ENCODE measurements around the gene DBNDD1.
"Not testable (repeated sequence)": the region's sequence is repeated elsewhere in the genome, so short reads cannot be mapped to it uniquely, and the experiment has no call there.

The DBNDD1 gene

DNA sequence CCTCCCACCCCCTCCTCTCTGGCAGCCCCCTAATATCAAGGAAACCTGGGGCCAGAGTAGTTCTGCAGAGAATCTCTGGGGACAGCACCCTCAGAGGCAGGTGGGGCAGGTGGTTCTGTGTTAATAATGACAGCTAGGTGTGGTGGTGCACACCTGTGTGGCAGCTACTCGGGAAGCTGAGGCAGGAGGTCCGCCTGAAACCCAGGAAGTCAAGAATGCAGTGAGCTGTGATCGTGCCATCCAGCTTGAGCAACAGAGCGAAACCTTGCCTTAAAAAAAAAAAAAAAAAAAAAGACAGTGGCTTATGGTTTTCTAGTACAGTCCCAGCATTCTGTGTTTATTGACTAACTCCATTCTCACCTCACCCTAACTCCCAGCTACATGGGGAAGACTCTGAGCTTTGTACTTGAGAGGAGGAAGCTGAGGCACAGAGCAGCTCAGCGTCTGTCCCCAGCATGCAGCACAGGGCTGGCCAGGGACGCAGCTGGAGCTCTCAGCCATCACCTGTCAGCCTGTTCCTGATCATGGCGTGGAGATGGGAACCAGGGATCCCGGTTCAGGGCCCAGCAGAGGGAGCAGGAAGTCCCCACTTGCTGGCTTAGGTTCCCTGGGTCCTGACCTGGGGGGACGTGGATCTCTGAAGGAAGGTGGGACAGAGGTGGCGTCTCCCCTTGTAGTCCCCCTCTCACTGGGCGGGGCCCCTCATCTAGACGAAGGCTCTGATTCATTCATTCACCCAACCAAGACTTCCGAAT is 6.1 kb downstream of the DBNDD1 start:
- no peak for ATAC-seq (replicated peaks)
- Mint-ChIP-seq H3K27ac (no peak overlapping the region), H3K36me3 (ENCODE audit: insufficient read depth) (no peaks in the 10 kb centered on the region), H3K4me1 (ENCODE audit: low read depth in 2 of 2) (peaks cover 16 to 17% of the 10 kb centered on the region in 2 donors), H3K9me3 (no peaks in the 10 kb centered on the region), H3K27me3 (peaks cover 12 to 38% of the 10 kb centered on the region in 2 donors), H3K4me3 (no peak overlapping the region)
- no peak for DNase-seq

DNA sequence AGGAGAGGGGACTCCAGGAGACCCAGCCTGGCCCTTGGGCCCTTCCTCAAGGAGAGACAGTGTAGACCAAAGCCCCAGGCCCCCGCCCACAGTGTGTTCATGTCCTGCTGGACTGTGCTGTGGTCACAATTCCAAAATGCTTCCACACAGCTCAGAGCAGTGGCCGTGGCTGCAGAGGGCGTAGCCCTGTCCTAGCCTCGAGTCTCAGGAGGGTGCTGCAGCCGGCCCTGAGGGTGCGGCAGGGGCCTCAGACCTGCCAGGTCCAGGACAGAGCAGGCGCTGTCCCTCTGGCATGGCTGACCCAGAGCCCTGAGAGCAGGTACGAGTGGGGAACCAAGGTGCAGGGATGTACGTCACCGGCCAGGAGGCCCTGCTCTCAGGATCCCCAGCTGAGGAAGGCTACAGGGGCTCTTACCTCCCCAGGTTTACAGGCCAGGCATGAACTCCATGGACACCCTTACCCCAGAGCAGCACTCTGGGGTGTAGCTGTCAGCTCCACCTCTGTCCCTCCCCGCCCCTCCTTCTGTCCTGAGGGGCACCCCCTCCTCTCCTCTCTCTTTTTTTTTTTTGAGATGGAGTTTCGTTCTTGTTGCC is 7.3 kb downstream of the DBNDD1 start:
- Mint-ChIP-seq H3K27me3 (peaks cover 12 to 30% of the 10 kb centered on the region in 2 donors), H3K4me3 (no peak overlapping the region), H3K36me3 (ENCODE audit: insufficient read depth) (no peaks in the 10 kb centered on the region), H3K27ac (no peak overlapping the region), H3K4me1 (ENCODE audit: low read depth in 2 of 2) (peaks cover 16 to 17% of the 10 kb centered on the region in 2 donors), H3K9me3 (no peaks in the 10 kb centered on the region)
- no peak for ATAC-seq (replicated peaks)
- DNase-seq, result no peak

DNA sequence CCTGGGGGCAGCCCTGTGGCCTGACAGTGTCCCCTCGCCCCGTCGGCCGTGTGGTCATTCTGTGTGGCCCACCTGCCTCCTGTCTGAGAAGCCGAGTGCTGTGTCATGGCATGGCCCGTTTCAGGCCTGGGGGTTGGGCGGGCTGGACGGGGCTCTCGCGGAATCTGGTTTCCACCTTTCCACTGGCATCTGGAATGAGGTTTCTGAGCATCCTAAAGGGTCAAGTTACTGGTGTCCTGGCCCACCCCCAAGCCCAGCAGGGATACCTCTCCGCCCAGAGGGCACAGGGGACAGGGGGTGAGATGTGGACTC is 7.8 kb downstream of the DBNDD1 start:
- H3K9me3 Mint-ChIP-seq, result no peaks in the 10 kb centered on the region
- H3K4me3 Mint-ChIP-seq, result no peak overlapping the region
- no peak overlapping the region for H3K27ac Mint-ChIP-seq
- peaks cover 12 to 30% of the 10 kb centered on the region in 2 donors for H3K27me3 Mint-ChIP-seq
- DNase-seq (no peak), ATAC-seq (replicated peaks) (no peak)
- H3K4me1 Mint-ChIP-seq (ENCODE audit: low read depth in 2 of 2), result peaks cover 16 to 17% of the 10 kb centered on the region in 2 donors
- H3K36me3 Mint-ChIP-seq (ENCODE audit: insufficient read depth), result no peaks in the 10 kb centered on the region

DNA sequence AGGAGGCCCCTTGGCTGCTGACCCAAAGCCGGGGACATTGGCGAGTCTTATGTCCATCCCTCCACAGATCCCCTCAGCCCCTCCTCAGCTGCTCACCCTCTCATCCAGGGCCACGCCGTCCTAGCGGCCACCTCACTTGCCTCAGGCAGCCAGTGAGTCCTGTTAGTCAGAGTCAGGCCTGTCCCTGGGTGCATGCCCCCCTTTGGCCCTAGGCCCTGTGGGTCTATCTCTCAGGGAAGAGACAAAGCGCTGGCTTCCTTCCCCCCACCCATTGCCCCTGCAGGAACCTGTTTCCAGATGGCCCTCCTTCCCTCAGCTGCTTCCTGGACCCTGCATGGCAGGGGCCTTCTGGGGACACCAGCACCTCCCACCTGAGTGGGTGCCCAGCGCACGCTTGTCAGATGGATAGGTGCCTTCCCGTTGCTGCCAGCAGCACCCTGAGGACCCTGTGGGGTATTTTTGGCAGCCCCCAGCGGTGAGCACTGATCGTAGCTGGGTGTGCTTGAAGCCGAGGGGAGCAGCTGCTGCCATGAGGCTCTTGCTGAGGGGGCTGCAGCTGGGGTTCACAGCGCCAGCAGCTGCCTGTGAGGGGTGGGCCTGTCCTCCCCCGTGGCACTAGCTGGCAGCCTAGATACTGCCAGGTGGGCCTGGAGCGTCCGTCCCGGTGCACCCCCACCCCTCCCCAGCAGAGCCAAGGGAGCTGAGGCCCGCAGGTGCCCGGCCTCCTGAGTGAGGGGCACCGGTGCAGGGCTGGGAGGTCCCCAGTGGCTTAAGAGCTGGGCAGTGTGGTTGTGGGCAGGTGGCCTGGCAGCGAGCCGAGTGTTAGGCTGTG is 8.4 kb downstream of the DBNDD1 start:
- Mint-ChIP-seq H3K4me3 (peak overlapping the region in 1 of 2 donors; percentile 76), H3K36me3 (ENCODE audit: insufficient read depth) (no peaks in the 10 kb centered on the region), H3K4me1 (ENCODE audit: low read depth in 2 of 2) (peaks cover 16 to 17% of the 10 kb centered on the region in 2 donors), H3K27ac (no peak overlapping the region), H3K27me3 (peaks cover 10 to 27% of the 10 kb centered on the region in 2 donors), H3K9me3 (no peaks in the 10 kb centered on the region)
- DNase-seq, result no peak
- ATAC-seq (replicated peaks), result no peak

DNA sequence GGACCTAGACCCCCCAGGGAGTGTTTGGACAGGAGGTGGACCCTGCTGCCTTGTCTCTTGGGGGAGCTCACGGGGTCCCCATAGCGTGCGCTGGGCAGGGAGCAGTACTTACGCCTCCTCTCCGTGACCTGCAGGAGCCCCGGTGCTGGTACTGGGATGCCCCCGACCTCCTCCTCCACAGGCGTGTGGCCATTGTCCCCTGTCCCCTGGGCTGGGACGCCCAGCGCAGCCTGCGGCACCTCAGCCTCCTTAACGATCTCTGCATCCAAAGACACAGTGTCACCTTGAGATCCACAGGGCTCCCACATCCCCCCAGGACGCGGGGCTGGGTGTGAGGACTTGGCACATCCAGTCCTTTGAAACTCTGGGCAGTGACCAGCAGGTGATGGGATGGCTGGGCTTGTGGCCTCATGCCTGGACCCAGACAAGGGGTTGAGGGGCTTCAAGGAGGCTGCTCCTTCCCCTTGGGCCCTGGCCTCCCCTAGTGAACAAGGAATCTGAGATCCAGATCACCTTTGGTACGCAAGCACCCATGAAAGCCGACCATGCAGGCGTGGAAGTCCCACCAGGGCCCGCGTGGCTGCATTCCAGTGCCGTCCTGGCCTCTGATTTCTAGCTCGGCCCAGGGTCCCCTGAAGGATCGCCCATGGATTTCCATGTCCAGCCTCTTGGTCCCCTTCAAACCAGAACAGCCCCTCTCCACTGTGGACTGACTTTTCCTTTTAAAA is 9.9 kb downstream of the DBNDD1 start:
- Mint-ChIP-seq H3K4me1 (ENCODE audit: low read depth in 2 of 2) (peaks cover 16 to 17% of the 10 kb centered on the region in 2 donors), H3K36me3 (ENCODE audit: insufficient read depth) (no peaks in the 10 kb centered on the region), H3K27ac (peak overlapping the region; percentile 46 to 75), H3K9me3 (no peaks in the 10 kb centered on the region), H3K4me3 (peak overlapping the region; percentile 76 to 81), H3K27me3 (peaks cover 5 to 16% of the 10 kb centered on the region in 2 donors)
- ATAC-seq (replicated peaks), result no peak
- DNase-seq, result no peak

DNA sequence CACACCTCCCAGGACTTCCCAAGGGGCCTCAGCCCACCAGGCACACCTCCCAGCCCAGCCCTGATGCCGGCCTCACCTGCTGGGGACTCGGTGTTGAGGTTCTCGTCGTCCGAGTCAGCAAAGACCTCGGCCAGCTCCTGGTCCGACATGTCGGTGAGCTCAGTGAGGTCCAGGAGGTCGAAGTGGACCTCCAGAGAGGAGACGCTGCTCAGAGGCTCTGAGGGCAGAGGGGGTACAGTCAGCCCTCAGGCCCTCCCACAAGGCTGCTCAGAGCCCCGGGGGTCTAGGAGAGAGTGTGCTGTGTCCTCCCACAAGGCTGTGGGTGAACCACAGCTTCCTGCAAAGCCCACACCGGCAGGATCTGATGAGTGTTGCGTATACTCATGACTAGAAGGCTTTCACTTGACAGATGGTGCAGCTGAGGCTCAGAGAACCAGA is 10.5 kb downstream of the DBNDD1 start:
- H3K4me3 Mint-ChIP-seq, result peak overlapping the region; percentile 76 to 81
- peak overlapping the region; percentile 46 to 75 for H3K27ac Mint-ChIP-seq
- H3K27me3 Mint-ChIP-seq, result peaks cover 5 to 15% of the 10 kb centered on the region in 2 donors
- H3K36me3 Mint-ChIP-seq (ENCODE audit: insufficient read depth), result no peaks in the 10 kb centered on the region
- DNase-seq (peak; percentile 55 to 63 (median 57)), ATAC-seq (replicated peaks) (peak; percentile 100)
- H3K4me1 Mint-ChIP-seq (ENCODE audit: low read depth in 2 of 2), result peaks cover 16 to 17% of the 10 kb centered on the region in 2 donors
- H3K9me3 Mint-ChIP-seq, result no peaks in the 10 kb centered on the region

DNA sequence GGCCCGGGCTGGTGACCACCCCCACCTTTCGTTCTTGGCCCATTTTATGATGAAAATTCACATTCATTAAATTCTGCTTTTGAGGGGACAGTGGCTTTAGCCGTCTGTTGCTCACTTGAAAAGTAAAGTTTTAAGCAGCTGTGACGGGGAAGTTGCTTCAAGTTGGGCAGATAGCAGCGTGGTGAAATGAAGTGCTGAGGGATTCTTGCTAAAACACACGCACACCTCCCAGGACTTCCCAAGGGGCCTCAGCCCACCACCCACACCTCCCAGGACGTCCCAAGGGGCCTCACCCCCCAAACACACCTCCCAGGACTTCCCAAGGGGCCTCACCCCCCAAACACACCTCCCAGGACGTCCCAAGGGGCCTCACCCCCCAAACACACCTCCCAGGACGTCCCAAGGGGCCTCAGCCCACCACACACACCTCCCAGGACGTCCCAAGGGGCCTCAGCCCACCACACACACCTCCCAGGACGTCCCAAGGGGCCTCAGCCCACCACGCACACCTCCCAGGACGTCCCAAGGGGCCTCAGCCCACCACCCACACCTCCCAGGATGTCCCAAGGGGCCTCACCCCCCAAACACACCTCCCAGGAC is 11.5 kb downstream of the DBNDD1 start:
- DNase-seq; H3K27me3 Mint-ChIP-seq; H3K9me3 Mint-ChIP-seq; H3K36me3 Mint-ChIP-seq (ENCODE audit: insufficient read depth); ATAC-seq (replicated peaks); H3K27ac Mint-ChIP-seq: not testable (repeated sequence)
- Mint-ChIP-seq H3K4me1 (ENCODE audit: low read depth in 2 of 2) (peaks cover 16 to 17% of the 10 kb centered on the region in 2 donors), H3K4me3 (peak overlapping the region in 1 of 2 donors; percentile 47)

DNA sequence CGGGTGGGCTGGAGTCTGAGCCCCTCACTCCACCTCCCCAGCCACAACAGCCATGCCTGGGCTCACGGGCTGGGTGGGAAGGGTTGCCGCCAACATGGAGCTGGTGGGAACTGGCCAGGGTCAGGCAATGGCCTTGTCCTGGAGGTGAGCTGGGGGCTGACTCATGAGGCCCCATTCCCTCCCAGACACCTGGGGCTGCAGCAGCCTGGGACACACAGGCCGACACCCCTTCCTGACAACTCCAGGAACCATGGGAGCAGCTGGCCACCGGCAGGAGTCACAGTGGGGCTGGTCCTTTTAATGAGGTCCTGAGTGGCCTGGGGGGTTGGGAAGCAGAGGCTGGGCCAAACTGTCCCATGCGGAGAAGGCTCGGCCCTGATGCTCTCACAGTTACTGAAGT is 12.2 kb downstream of the DBNDD1 start:
- no peaks in the 10 kb centered on the region for H3K9me3 Mint-ChIP-seq
- ATAC-seq (replicated peaks), result no peak
- no peaks in the 10 kb centered on the region for H3K36me3 Mint-ChIP-seq (ENCODE audit: insufficient read depth)
- no peaks in the 10 kb centered on the region for H3K27me3 Mint-ChIP-seq
- peak overlapping the region in 1 of 2 donors; percentile 47 for H3K4me3 Mint-ChIP-seq
- peaks cover 16 to 17% of the 10 kb centered on the region in 2 donors for H3K4me1 Mint-ChIP-seq (ENCODE audit: low read depth in 2 of 2)
- no peak for DNase-seq
- H3K27ac Mint-ChIP-seq, result no peak overlapping the region

DNA sequence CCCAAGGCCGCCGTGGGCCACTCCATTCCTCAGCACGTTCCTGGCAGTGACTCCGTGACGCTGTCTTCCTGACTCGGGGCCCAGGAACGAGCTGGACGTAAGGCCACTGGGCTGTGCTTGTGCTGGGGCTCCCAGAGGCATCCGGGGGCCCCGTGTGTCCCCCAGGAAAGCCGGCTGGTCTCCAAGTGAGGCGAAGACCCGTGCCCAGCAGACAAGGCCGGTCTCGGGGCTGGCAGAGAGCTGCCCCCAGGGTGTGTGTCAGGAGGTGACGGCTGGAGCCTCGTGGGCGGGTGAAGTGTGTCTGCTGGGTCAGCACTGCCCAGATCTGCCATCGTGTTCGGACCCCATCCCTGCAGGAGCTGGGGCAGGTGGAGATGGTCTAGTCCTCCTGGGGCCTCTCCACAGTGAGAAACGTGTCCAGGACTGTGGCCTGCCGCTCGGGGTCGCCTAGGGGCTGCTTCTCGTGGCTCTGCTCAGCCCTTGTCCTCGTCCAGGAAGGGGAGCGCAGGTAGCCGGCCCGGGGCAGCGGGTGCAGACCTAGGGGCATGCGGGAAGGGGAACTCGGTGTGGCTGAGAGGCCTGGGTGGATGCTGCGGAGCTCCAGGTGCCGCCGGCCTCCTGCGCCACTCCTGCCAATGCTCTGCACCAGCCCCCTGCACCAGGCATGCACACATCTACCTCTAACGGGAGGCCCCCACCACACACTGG is 13.1 kb downstream of the DBNDD1 start:
- no peak for DNase-seq

DNA sequence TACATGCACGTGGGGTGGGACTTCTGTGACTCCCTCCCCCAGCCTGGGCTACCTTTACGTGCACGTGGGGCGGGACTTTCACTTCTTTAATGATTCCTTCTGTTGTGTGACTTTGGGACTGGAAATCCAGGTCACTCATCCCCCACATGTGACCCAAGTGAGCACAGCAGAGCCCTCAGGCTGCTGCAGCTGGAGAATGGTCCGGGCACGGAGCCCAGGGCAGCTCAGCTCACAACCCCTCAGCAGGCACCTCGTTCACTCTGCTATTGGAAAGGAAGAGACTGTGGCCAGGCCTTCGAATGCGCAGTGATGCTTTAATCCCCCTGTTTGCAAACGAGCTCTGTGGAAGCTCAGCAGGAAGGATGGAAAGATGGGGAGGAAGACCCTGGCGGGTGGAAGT is 14.7 kb downstream of the DBNDD1 start:
- H3K36me3 Mint-ChIP-seq (ENCODE audit: insufficient read depth), result no peaks in the 10 kb centered on the region
- H3K4me3 Mint-ChIP-seq, result no peak overlapping the region
- DNase-seq (no peak), ATAC-seq (replicated peaks) (no peak)
- no peaks in the 10 kb centered on the region for H3K9me3 Mint-ChIP-seq
- no peaks in the 10 kb centered on the region for H3K27me3 Mint-ChIP-seq
- peaks cover 12 to 13% of the 10 kb centered on the region in 2 donors for H3K4me1 Mint-ChIP-seq (ENCODE audit: low read depth in 2 of 2)
- H3K27ac Mint-ChIP-seq, result peak overlapping the region in 1 of 2 donors; percentile 42

More for the DNA sequence above, 13.1 kb downstream of the DBNDD1 start:
- Mint-ChIP-seq H3K4me1 (ENCODE audit: low read depth in 2 of 2) (peaks cover 16 to 17% of the 10 kb centered on the region in 2 donors), H3K27ac (no peak overlapping the region), H3K9me3 (no peaks in the 10 kb centered on the region), H3K27me3 (no peaks in the 10 kb centered on the region), H3K36me3 (ENCODE audit: insufficient read depth) (no peaks in the 10 kb centered on the region), H3K4me3 (no peak overlapping the region)
- ATAC-seq (replicated peaks), result no peak

DNA sequence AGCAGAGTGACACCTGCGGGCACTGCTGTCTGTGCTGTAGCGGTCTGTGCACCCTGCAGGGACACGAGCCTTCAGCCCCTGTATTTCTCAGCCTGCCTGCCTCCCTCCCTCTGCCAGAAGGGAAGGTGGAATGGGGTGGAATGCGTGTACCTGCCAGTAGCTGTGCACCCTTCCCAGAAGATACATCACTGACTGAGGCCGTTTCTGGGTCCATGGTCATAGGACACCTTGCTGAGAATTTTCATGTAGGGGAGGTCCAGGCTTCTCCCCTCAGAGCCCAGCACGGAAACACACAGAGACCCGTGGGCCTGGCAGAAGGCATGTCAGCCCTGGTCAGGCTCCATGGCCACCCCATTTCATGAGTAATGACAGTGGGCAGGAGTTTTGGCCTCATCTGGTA is 16.5 kb downstream of the DBNDD1 start:
- Mint-ChIP-seq H3K9me3 (no peaks in the 10 kb centered on the region), H3K27ac (no peak overlapping the region), H3K4me1 (ENCODE audit: low read depth in 2 of 2) (peaks cover 2 to 3% of the 10 kb centered on the region in 2 donors), H3K36me3 (ENCODE audit: insufficient read depth) (no peaks in the 10 kb centered on the region), H3K4me3 (no peak overlapping the region), H3K27me3 (no peaks in the 10 kb centered on the region)
- no peak for ATAC-seq (replicated peaks)
- DNase-seq, result no peak

DNA sequence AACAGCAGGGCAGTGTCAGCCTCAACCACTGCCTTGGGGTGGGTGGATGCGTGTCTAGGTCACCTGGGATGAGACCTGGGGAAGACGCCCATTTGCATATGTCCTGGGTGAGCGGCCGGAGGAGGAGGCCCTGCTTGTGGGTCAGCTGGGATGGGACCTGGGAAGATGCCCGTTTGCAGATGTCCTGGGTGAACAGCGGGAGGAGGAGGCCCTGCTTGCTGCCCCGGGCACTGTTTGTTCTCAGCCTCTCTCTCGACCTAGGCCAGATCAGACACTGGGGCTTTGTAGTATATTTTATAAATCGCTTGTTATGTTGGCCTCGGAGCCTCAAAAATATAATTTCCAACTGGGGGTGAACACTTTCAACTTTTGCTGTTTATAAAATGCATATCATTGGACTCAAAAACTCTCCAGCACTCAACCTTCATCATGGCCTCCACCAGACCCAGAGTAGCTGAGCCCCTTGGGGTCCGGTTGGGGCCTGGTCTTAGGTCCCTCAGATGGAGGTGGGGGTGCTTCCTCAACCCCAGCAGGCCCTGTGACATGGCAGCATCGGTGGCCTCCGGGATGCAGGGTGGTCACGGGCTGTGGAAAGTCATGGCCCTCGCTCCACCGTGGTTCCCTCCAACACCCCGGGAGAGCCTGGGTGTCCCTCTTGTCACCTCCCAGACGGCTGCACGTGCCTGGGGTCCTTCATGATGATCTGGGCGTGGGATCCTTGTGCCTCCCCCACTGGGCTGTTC is 17.3 kb downstream of the DBNDD1 start:
- ATAC-seq (replicated peaks) (no peak), DNase-seq (no peak)
- Mint-ChIP-seq H3K36me3 (ENCODE audit: insufficient read depth) (no peaks in the 10 kb centered on the region), H3K4me3 (no peak overlapping the region), H3K27me3 (no peaks in the 10 kb centered on the region), H3K27ac (no peak overlapping the region), H3K9me3 (no peaks in the 10 kb centered on the region), H3K4me1 (ENCODE audit: low read depth in 2 of 2) (peaks cover 2 to 3% of the 10 kb centered on the region in 2 donors)
